ENCODE results near the gene ERN1.

ERN1 gene

DNA sequence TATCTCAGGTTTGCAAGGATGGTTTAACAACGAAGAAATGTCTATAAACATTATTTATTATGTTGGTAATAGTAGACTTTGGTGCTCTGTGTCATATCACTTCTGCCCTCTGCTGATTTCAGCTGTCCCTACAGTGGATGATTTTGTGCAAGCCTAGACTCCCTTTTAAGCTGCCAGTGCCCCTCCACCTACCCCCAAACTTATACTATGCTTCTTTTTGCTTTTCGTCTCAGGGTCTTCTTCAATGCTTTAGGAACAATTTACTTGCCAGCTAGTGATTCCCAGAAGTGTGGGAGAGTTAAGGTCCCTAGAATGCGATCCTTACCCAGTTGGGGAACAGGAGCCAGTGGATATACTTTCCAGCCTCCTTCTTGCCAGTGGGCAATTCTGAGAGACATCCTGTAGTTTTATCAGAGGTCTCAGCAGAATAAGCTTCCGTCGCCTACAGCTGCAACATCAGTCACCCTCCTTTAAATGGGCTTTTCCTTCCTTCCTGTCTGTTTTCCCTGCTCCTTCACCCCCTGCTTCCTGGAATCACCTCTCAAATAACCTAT is 113.6 kb downstream of the ERN1 start:
- Histone ChIP-seq H2AFZ (ENCODE audit: insufficient read depth, low read length, poor library complexity) (no peak overlapping the region), H2BK12ac (ENCODE audit: low read length) (no peak overlapping the region), H3K27me3 (ENCODE audit: insufficient read depth, low read length) (no peaks in the 10 kb centered on the region), H3K4me1 (ENCODE audit: control insufficient read depth in 1 of 2, insufficient read depth in 2 of 2, low read length in 2 of 2) (no peaks in the 10 kb centered on the region), H2BK5ac (ENCODE audit: low read depth, low read length, poor library complexity) (no peak overlapping the region), H4K91ac (ENCODE audit: low read depth, low read length) (no peak overlapping the region), H3K4me2 (ENCODE audit: low read length) (no peak overlapping the region), H3K27ac (ENCODE audit: low read depth, low read length) (no peak overlapping the region), H3K4me3 (ENCODE audit: low read depth, low read length) (no peak overlapping the region), H3K9ac (ENCODE audit: low read length) (no peak overlapping the region), H3K23ac (ENCODE audit: low read length) (no peak overlapping the region), H3K18ac (ENCODE audit: low read length) (no peak overlapping the region), H2BK120ac (ENCODE audit: insufficient read depth, low read length, poor library complexity) (no peak overlapping the region), H3K79me2 (ENCODE audit: control insufficient read depth, insufficient read depth, low read length, poor library complexity) (no peaks in the 10 kb centered on the region), H3K36me3 (ENCODE audit: control insufficient read depth in 1 of 2, insufficient read depth in 2 of 2, low read length in 2 of 2) (no peaks in the 10 kb centered on the region), H3K4ac (ENCODE audit: low read depth, low read length) (no peak overlapping the region), H2AK5ac (ENCODE audit: low read length) (no peak overlapping the region), H3K79me1 (ENCODE audit: low read length) (no peaks in the 10 kb centered on the region), H4K8ac (ENCODE audit: low read depth, low read length) (no peak overlapping the region), H3K9me3 (ENCODE audit: insufficient read depth, low read depth, low read length) (no peaks in the 10 kb centered on the region), H4K12ac (ENCODE audit: low read depth, low read length) (no peak overlapping the region), H3K14ac (ENCODE audit: low read length) (no peak overlapping the region)
- WGBS (ENCODE audit: extremely low coverage, insufficient coverage, insufficient read length) = no CpG with 5 or more reads among the region's 5 CpGs
- no peak for DNase-seq

GRCh38 chr17:64015447-64015846 is 114.5 kb downstream of the ERN1 start:
- H4K12ac ChIP-seq (ENCODE audit: low read depth, low read length) = no peak overlapping the region
- H3K36me3 ChIP-seq (ENCODE audit: control insufficient read depth in 1 of 2, insufficient read depth in 2 of 2, low read length in 2 of 2) = no peaks in the 10 kb centered on the region
- no peak overlapping the region for H2AFZ ChIP-seq (ENCODE audit: insufficient read depth, low read length, poor library complexity)
- no peak overlapping the region for H4K91ac ChIP-seq (ENCODE audit: low read depth, low read length)
- no peaks in the 10 kb centered on the region for H3K79me1 ChIP-seq (ENCODE audit: low read length)
- H2BK120ac ChIP-seq (ENCODE audit: insufficient read depth, low read length, poor library complexity) = no peak overlapping the region
- WGBS (ENCODE audit: extremely low coverage, insufficient coverage, insufficient read length) = no CpG with 5 or more reads among the region's 6 CpGs
- H4K8ac ChIP-seq (ENCODE audit: low read depth, low read length) = no peak overlapping the region
- no peaks in the 10 kb centered on the region for H3K4me1 ChIP-seq (ENCODE audit: control insufficient read depth in 1 of 2, insufficient read depth in 2 of 2, low read length in 2 of 2)
- DNase-seq = no peak
- H3K18ac ChIP-seq (ENCODE audit: low read length) = no peak overlapping the region
- no peaks in the 10 kb centered on the region for H3K27me3 ChIP-seq (ENCODE audit: insufficient read depth, low read length)
- H3K79me2 ChIP-seq (ENCODE audit: control insufficient read depth, insufficient read depth, low read length, poor library complexity) = no peaks in the 10 kb centered on the region
- no peak overlapping the region for H3K9ac ChIP-seq (ENCODE audit: low read length)
- H2AK5ac ChIP-seq (ENCODE audit: low read length) = no peak overlapping the region
- no peak overlapping the region for H3K27ac ChIP-seq (ENCODE audit: low read depth, low read length)
- no peak overlapping the region for H3K4me2 ChIP-seq (ENCODE audit: low read length)
- H2BK12ac ChIP-seq (ENCODE audit: low read length) = no peak overlapping the region
- no peak overlapping the region for H3K4ac ChIP-seq (ENCODE audit: low read depth, low read length)
- H3K14ac ChIP-seq (ENCODE audit: low read length) = no peak overlapping the region
- no peak overlapping the region for H3K4me3 ChIP-seq (ENCODE audit: low read depth, low read length)
- no peak overlapping the region for H2BK5ac ChIP-seq (ENCODE audit: low read depth, low read length, poor library complexity)
- H3K9me3 ChIP-seq (ENCODE audit: insufficient read depth, low read depth, low read length) = no peaks in the 10 kb centered on the region
- H3K23ac ChIP-seq (ENCODE audit: low read length) = no peak overlapping the region

DNA sequence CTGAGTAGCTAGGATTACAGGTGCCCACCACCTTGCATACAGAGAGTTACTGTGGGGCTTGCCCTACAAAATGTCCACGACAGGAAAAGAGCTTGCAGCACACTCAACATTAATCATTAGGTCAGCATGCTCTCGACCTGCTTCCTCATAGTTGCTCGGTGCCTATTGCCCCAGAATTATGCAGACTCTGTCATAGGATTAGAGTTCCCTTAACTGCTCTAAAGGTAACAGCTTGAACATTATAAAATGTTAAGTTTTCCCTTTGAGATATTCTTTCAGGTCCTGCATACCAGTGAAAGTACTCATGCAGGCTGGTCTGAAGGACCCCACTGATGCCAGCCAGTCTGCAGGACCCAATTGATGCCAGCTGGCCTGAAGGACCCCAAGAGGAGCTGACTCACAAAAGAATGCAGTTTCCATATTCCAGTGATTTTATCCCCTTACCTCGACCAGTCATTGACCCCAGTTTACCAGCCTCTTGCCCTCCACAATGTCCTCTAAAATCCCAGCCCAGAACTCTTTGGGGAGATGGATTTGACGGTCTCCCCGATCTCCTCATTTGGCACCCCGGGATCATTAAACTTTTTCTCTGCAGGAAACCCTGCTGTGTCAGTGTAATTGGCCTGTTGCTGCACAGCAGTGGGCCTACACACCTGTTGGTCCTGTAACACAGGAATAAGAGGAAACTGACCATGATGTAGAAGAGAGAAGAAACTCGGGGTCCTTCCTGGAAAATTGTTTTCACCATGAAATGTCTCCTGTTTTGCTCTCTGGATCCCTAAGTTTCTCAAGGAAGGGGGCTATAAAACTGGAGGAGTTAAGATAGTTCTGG is 120.2 kb downstream of the ERN1 start:
- Histone ChIP-seq H3K9me3 (ENCODE audit: insufficient read depth, low read depth, low read length) (no peaks in the 10 kb centered on the region), H2AK5ac (ENCODE audit: low read length) (no peak overlapping the region), H4K91ac (ENCODE audit: low read depth, low read length) (no peak overlapping the region), H3K23ac (ENCODE audit: low read length) (no peak overlapping the region), H2BK120ac (ENCODE audit: insufficient read depth, low read length, poor library complexity) (no peak overlapping the region), H2BK12ac (ENCODE audit: low read length) (no peak overlapping the region), H3K4ac (ENCODE audit: low read depth, low read length) (no peak overlapping the region), H3K4me1 (ENCODE audit: control insufficient read depth in 1 of 2, insufficient read depth in 2 of 2, low read length in 2 of 2) (no peaks in the 10 kb centered on the region), H3K4me2 (ENCODE audit: low read length) (no peak overlapping the region), H3K18ac (ENCODE audit: low read length) (no peak overlapping the region), H4K12ac (ENCODE audit: low read depth, low read length) (no peak overlapping the region), H3K27ac (ENCODE audit: low read depth, low read length) (no peak overlapping the region), H2BK5ac (ENCODE audit: low read depth, low read length, poor library complexity) (no peak overlapping the region), H3K79me2 (ENCODE audit: control insufficient read depth, insufficient read depth, low read length, poor library complexity) (no peaks in the 10 kb centered on the region), H3K36me3 (ENCODE audit: control insufficient read depth in 1 of 2, insufficient read depth in 2 of 2, low read length in 2 of 2) (no peaks in the 10 kb centered on the region), H3K9ac (ENCODE audit: low read length) (no peak overlapping the region), H2AFZ (ENCODE audit: insufficient read depth, low read length, poor library complexity) (no peak overlapping the region), H3K27me3 (ENCODE audit: insufficient read depth, low read length) (no peaks in the 10 kb centered on the region), H3K4me3 (ENCODE audit: low read depth, low read length) (no peak overlapping the region), H3K14ac (ENCODE audit: low read length) (no peak overlapping the region), H3K79me1 (ENCODE audit: low read length) (no peaks in the 10 kb centered on the region), H4K8ac (ENCODE audit: low read depth, low read length) (no peak overlapping the region)
- no CpG with 5 or more reads among the region's 8 CpGs for WGBS (ENCODE audit: extremely low coverage, insufficient coverage, insufficient read length)
- DNase-seq = peak; percentile 26 to 48

GRCh38 chr17:64008830-64009229 is 121.1 kb downstream of the ERN1 start:
- H2BK12ac ChIP-seq (ENCODE audit: low read length) = no peak overlapping the region
- H3K4me2 ChIP-seq (ENCODE audit: low read length) = no peak overlapping the region
- H3K4me3 ChIP-seq (ENCODE audit: low read depth, low read length) = no peak overlapping the region
- no peak overlapping the region for H3K14ac ChIP-seq (ENCODE audit: low read length)
- no peak overlapping the region for H3K9ac ChIP-seq (ENCODE audit: low read length)
- no peaks in the 10 kb centered on the region for H3K9me3 ChIP-seq (ENCODE audit: insufficient read depth, low read depth, low read length)
- H3K27ac ChIP-seq (ENCODE audit: low read depth, low read length) = no peak overlapping the region
- no peak overlapping the region for H4K8ac ChIP-seq (ENCODE audit: low read depth, low read length)
- no CpG with 5 or more reads among the region's 4 CpGs for WGBS (ENCODE audit: extremely low coverage, insufficient coverage, insufficient read length)
- H3K23ac ChIP-seq (ENCODE audit: low read length) = no peak overlapping the region
- no peak overlapping the region for H4K12ac ChIP-seq (ENCODE audit: low read depth, low read length)
- no peak overlapping the region for H3K4ac ChIP-seq (ENCODE audit: low read depth, low read length)
- H2BK5ac ChIP-seq (ENCODE audit: low read depth, low read length, poor library complexity) = no peak overlapping the region
- no peaks in the 10 kb centered on the region for H3K36me3 ChIP-seq (ENCODE audit: control insufficient read depth in 1 of 2, insufficient read depth in 2 of 2, low read length in 2 of 2)
- no peaks in the 10 kb centered on the region for H3K4me1 ChIP-seq (ENCODE audit: control insufficient read depth in 1 of 2, insufficient read depth in 2 of 2, low read length in 2 of 2)
- H3K79me2 ChIP-seq (ENCODE audit: control insufficient read depth, insufficient read depth, low read length, poor library complexity) = no peaks in the 10 kb centered on the region
- H4K91ac ChIP-seq (ENCODE audit: low read depth, low read length) = no peak overlapping the region
- no peak overlapping the region for H2AFZ ChIP-seq (ENCODE audit: insufficient read depth, low read length, poor library complexity)
- no peak overlapping the region for H3K18ac ChIP-seq (ENCODE audit: low read length)
- no peaks in the 10 kb centered on the region for H3K79me1 ChIP-seq (ENCODE audit: low read length)
- no peaks in the 10 kb centered on the region for H3K27me3 ChIP-seq (ENCODE audit: insufficient read depth, low read length)
- no peak overlapping the region for H2AK5ac ChIP-seq (ENCODE audit: low read length)
- H2BK120ac ChIP-seq (ENCODE audit: insufficient read depth, low read length, poor library complexity) = no peak overlapping the region
- DNase-seq = no peak
